DMS53 (cell line): Measurements from ENCODE around the gene MEF2B.
A peak's percentile ranks its signal among the peaks of the same experiment; 100 is the strongest.
"Not testable (repeated sequence)": the region's sequence is repeated elsewhere in the genome, so short reads cannot be mapped to it uniquely, and the experiment has no call there.

Experiments used
- DNase-seq: peaks from one replicate; lab custom pipeline; 2025; lab: John Stamatoyannopoulos, UW

Gene MEF2B

DNA sequence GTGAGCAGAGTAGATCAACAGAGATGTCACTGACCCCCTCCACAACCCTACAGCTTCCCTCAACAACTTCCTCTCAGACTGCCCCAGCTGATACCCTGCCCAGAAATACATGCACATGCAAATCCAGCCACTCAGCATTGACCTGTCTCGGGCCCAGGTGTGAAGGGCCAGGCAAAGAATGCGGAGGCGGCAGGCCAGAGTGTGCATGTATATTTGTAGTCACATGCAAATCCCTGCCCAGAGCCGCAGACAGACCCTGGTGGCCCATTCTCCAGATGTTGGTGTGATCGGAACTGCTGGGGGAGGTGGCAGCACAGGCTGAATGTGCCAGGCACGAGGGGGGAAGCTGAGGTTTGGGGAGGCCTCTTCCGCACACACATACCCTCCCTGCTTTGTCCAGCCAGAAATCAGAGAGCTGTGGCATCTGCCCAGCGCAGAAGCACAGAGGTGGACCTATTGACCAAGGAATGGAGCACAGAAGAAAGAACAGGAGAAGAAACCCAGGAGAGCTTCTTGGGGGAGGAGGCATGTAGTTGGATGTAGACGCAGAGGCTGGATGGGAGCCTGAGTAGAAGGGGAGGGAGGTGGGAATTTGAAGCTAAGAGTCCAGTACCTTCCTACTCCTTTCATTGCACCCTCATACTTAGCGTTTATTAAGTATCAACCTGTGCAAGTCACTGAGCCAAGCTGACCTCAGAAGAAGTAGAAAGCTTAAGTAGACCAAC lies 14.4 kb downstream of the MEF2B start:
- no peak for DNase-seq

DNA sequence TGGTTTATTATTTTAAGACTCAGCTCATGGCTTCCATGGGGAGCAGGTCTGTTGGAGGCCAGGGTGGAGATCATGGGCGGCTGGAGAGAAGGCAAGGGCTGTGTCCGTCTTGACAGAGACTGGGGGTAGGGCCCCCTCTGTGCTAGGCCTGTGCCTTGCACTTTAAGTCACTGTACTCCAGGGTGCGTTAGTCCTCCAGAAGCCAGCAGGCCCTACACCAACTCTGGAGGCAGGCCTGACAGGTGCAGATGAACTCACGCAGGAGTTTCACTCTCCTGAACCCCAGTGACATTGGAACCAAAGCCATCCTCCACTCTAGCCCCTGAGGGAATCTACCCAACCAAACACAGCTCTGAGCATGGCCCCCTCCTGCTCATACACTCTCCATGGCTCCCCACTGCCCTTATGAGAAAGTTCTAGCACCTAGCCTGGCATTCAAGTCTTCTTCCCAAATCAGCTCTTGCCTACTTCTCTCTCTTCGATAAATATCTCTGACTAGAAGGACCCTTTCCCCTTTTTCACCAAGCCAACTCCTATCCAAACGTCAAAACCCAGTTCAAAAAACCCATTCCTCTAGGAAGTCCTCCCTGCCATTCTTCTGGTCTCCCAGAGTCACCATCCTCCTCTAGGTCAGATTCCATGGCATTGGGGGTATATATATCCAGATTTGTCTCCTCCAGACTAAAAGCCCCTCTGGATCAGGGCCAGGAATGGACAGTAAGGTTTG lies 15.1 kb downstream of the MEF2B start:
- DNase-seq = no peak

DNA sequence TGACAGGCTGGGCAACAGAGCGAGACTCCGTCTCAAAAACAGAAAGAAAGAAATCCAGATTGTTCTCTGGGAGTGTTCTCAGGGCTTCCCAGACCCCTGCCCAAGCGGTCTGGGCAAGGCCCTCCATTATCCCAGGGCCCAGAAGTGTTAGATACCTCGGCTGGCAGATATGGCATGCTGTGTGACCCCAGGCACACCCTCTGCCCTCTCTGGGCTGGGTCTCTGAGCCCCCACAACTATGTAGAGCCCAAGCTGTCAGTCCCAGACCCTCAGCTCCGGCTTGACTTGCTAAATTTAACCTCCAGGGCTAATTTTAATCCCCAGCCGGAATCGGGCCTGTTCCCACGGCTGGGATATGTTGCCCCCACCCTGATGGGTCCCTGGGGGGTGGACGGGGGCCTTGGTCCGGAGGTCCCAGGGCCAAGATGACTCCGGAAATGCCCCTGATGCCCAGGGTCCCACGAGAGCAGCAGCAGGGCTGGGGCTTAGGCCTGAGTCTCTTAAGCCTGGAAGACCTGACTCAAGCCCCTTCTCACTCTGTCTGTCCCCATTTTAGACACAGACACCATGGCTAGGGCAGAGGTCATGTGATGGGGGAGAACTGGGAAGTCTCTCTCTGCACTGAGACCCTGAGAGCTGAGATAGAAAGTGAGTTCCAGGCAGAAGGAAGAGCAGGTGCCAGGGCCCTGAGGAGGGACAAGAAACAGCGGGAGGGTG lies 17.2 kb downstream of the MEF2B start:
- DNase-seq = no peak

DNA sequence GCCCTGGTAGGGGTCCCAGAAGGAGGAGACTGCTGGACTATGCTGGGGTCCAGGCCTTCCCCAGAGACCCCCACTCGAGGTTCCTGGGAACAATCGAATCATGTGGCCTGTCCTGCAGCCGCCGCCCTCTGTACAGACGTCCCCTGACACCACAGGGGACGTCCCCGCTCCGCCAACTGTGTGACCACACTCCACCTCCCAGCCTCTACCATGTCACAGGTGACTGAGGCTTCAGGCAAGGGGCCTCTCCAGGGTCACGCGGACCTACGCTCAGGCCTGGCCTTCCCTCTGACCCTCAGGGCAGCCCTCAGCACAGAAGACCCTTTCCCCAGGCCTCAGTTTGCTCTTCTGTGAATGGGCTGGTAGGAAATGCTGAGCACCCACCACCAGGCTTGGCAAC lies 18.6 kb downstream of the MEF2B start:
- DNase-seq = no peak

DNA sequence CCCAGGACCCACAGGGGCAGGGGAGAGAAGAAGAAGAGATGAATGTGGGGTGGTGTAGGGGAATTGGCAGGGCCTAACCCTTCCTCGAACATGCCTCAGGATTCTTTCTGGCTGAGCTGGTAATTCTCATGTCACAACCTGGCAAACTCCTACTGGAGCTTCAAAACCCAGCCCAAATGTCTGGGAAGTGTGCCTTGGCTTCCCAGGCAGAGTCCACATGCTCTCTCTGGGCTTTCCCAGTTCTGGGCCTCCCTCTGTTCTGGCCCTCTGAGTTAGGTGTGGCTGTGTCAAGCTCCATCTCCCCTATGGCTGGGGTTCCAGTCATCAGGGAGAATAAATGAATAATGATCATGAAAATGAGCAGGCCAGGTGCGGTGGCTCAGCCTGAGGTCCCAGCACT lies 20.6 kb downstream of the MEF2B start:
- no peak for DNase-seq

DNA sequence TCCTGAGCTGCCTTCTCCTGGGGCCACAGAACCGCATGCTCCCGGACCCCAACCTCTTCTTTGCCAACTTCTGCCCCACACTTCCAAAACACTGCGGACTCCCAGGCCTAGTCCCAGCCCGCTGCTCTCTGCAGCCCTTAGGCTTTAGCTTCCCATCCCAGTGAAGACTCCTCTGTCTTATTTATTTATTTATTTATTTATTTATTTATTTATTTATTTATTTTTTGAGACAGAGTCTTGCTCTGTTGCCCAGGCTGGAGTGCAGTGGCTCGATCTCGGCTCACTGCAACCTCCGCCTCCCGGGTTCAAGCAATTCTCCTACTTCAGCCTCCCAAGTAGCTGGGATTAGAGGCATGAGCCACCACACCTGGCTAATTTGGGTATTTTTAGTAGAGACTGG lies 21.6 kb downstream of the MEF2B start:
- DNase-seq = not testable (repeated sequence)

DNA sequence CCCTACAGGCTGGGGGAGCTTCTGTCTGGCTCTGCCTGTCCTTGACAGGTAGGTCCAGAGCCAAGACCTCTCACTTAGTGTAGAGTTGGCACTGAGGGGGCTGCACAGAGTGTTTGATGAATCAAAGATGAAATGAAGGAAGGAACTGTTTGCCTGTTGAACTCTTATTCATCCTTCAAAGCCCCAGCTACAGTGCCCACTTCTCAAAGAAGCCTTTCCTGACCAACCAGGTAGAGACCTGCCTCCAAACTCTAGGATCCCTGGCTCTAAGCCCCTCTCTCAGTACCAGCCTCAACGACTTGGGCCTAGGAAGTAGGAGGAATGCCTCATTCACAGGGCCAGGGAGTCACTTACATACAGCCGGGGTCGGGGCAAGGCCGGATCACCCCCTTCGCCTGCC lies 22.7 kb downstream of the MEF2B start:
- DNase-seq = no peak

DNA sequence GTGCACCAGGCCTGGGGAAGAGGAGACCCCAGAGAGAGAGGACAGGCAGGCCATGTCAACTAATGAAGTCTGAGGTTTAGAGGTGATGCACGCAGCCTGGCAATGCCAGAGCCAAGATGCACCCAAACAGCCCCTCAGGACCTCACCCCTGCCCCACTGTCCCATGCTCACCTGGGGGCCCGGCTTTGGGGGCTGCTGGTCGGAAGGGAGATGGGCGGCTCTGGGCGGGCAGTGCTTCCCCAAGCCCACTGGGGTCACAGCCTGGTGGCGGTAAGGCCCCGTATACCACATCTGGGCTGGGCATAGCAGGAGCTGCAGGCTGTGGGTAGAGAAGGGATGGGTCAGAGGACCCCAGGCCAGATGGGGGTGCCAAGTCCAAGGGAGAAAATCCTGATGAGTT lies 23.2 kb downstream of the MEF2B start:
- DNase-seq = no peak

DNA sequence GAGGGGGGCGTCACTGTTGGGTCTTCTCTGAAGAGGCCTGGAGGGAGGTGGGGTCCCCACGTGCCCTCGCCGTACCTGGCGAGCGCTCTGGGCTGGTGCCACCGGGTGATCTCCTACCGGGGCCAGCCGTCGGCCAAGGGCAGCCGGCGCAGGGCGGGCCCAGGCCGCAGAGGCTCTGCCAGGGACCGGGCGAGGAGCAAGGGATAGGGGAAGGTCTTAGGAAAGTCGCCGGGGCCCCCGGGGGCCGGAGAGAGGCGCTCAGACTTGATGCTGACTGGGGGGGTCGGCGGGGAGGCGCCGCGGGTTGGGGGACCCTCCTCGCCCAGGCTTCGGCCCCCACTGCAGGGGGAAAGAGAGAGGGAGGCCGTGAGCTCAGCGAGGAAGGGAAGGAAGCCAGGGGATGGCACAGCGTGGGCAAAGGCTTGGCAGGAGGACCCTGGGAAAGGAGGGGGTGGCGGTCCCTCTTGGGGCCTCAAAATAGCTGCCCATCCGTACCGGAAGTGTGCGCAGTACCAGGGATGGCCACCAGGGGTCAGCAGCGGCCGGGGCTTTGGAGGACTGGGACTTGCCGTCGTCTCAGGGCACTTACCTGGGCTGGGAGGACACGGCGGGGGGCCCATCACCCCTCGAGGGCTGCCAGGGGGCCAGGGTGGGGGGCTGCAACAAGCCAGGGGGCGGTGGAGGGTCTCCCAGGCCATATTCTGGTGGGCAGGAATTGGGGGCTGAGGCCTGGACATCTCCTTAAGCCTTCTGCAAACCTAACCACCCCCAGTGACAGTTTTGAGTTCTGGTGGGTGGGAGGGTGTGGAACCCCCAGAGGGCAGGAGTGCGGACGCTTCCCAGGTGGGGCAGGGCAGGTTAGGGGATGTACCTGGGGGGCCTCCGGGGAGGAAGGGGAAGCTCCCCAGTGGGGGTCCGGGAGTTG lies 24.1 kb downstream of the MEF2B start:
- peak; percentile 68 for DNase-seq

DNA sequence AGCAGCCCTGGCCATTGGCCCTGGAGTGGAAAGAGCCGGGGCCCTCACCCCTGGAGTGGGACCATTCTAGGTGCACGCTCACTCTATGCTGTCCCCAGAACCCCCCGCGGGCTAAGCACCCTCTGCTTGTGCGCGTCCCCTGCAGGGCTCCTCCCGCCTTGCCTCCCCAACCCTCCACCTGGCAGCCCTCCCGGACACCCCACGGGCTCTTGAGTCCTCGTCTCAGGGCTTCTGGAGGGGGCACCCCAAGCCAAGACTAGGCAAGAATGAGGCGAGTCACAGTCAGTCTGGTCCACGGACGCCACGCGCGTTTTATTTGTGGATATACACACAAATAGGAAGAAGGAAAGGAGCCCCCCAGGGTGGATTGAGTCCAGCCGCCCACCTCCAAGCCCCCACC lies 24.8 kb downstream of the MEF2B start:
- DNase-seq = no peak

DNA sequence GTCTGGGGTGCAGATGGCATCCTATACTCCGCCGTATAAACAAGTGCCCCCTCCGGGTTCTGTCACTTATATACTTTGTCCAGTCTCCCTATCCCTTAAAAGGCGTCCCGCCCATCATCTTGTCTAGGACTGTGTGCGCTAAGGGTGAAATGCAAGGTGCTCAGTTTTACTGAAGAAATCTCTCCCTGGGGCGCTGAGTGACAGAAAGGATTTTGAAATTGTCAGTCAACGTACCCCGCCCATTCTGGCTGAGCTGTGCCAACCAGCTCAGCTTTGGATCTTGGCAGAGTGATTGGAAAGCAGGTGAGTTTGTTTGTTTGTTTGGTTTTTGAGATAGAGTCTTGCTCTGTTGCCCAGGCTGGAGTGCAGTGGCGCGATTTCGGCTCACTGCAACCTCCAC lies 27.7 kb downstream of the MEF2B start:
- DNase-seq = no peak

DNA sequence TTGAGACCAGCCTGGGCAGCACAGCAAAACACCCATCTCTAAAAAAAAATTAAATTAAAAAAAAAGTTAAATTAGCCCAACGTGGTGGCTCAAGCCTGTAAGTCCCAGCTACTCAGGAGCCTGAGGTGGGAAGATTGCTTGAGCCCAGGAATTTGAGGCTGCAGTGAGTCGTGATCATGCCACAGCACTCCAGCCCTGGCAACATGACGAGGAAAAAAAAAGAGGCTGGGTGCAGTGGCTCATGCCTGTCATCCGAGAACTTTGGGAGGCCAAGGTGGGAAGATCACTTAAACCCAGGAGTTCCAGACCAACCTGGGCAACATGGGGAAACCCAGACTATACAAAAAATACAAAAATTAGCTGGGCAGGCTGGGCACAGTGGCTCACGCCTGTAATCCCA lies 29.6 kb downstream of the MEF2B start:
- DNase-seq = no peak

DNA sequence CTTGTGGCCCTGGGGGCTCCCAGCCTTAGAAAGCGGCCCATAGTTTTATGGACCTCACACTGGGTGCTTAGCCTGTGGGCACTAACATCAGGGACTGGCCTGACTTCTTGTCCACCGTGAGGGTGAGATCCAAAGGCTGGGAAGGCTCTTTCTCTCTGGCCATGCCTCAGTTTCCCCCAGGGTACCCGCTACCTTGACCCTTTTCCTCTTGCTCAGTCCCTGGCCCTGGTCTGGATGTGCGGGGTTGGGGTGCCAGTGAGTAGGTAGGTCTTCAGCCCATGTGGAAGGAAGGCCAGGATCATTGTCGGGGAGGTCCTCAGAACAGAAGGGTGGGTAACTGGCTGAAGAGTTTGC lies 30.2 kb downstream of the MEF2B start:
- DNase-seq = no peak

DNA sequence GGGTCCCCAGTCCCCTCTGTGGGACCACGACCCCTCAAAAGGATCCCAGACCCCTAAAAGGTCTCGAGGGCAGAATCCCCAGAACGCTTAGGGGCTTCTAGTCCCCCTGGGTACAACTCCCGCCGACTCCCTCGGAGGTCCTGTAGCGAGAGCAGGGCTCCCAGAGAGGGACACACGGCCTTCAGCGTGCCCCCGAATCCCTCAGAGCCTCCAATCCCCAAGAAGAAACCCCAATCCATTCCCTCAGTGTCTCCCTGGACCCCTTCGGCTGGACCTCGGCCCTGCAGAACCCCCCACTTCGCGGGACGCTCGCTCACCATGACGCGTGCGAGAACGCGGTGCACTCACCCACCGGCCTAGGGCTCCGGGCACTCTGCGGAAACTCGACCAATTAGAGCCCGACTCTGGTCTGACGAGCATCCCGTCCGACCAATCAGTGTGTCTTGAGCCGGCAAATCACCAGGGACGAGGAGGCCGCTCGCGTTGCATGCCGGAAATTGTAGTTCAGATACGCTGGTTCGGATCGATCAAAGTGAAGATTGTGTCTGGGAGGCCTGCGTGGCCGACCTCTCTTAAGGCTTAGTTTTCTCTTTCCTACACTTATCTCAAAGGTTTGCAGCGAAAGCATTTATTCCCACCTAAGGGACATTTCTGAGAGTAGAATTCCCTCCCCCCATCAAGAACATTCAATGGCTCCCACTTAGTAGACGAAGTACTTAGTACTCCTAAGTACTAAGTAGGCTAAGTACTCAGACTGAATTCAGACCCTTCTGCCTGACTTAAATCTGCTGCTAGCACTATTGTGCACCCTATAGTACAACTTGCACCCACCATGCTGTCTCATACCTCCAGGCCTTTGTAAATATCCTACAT lies 31.7 kb downstream of the MEF2B start, which contains the start of gene TMEM161A:
TSS of gene TMEM161A (minus strand) at position 370 of the 873 bp plus-strand sequence. CDS start at position 320, 50 bp downstream.
- peak; percentile 98 for DNase-seq

DNA sequence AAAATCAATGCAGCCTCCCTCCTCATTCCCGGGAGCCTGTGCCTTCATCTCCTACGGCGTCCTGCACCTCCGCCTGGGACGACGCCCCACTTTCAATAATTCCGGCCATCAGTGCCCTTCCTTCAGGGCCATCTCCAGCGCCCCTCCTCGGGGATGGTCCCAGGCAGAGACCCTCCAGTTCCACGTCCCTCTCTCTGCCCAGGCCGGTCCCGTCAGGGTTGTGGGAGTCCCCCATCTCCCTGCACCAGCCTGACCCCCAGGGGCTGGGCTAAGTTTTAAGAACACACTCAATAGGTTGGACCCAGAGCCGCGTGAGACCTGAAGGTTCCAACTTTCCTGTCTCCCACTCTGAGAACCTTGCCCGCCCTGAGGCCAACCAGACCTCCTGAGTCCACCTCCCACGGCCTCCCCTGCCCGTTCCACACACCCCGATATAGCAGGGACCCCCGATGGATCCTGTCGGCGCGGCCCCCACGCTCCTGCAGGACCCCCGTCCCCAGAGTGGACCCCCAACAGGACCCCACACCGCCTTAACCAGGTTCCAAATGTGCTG lies 32.4 kb downstream of the MEF2B start:
- DNase-seq = no peak

DNA sequence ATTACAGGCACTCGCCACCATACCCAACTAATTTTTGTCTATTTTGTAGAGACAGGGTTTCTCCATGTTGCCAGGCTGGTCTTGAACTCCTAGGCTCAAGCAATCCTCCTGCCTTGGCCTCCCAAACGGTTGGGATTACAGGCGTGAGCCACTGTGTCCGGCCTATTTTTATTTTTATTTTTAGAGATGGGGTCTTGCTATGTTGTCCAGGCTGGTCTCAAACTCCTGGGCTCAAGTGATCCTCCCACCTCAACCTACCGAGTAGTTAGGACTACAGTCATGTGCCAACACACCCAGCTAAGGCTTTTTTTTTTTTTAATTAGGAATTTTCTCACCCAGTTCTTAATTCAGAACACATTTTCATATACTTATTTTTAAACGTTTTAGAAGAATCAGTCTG lies 34.4 kb downstream of the MEF2B start:
- DNase-seq = not testable (repeated sequence)

DNA sequence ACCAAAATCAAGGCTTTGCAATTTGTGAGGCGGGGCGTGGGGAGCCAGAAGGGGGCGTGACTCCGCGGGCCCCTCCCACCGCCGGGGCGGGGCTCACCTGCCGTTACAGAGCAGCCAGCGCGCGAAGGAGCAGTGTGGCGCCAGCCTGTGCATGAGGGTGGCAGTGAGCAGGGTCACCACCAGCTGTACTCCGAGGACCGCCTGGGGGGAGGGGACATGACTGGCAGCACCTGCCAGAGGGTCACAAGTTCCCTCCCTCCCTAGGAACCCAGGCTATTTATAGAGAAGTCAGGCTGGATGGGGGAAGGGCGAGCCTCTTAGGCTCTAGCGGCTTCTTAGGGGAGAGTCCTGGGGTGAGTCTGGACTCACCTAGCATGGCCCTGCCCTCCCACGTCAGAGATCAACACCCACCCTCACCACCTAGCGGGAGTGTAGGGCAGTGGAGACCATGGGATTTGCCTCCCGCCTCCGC lies 35.3 kb downstream of the MEF2B start:
- DNase-seq = peak; percentile 77

DNA sequence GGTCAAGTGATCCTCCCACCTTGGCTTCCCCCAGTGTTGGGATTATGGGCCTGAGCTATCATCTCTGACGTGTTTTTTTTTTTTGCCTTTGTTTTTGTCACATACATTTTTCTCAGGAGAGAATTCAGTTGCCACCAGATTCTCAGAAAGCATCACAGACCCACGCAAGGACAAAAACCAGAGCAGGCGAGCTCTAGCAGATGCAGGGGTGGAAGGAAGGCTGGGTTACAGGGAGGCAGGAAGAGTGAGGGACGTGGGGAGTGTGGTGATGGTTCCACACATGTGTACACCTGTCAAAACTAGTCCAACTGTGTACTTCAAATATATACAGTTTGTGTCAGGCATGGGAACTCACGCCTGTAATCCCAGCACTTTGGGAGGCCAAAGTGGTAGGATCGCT lies 36.1 kb downstream of the MEF2B start:
- no peak for DNase-seq

DNA sequence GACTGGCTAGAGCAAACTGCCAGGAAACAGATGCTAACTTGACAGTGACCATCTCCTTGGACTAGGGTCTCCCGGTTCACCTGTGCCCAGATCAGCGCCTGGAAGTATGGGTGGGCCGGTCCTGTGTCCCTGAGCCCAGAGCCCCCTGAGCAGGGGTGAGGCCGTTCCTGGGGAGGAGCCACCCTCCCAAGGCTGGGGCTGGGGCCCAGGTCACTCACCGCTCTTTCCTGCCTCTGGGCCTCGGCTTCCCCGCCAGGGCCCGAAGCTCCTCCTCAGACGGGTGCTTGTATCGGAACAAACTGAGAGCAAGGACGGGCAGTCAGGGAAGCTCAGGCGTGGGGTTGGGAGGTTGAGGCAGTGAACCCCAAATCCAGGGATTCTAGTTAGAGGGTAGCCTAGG lies 37.2 kb downstream of the MEF2B start:
- DNase-seq = no peak

DNA sequence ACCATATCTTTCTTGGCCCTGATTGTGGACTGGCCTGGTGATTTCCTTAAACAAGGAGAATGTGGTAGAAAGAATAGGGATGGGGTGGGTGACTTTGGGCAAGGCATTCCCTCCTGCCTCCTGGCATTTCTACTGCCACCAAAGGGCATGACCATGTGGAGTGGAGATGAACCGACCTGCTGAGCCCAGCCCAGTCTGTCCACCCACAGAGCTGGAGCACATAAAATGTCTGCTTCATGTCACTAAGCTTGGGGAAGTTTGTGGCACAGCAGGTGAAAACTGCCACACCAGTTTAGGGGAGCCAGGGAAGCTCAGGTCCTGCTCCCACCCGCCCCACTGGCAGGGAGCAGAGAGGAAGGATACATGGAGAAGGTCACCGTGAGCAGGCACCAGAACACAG lies 38.1 kb downstream of the MEF2B start:
- DNase-seq = no peak

DNA sequence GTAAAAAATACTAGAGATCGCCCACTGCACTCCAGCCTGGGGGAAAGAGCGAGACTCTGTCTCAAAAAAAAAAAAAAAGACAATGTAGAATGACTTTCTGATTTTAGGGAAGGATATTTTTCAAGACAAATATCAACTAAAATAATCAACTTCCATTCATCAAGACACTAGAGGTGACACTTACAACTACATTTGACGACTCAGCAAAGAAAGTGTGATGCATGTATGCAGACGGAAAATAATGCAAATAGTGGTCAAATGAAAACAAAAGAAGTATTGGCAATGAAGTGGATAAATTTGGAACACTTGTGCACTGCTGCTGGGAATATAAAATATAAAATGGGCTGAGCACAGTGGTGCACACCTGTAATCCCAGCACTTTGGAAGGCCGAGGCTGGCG lies 44.0 kb downstream of the MEF2B start:
- DNase-seq = no peak
